ENCODE data around the gene MAFF.

GRCh38 chr22:38218661-38219622, 17.1 kb downstream of the MAFF start:
- TF ChIP-seq REST (IDR thresholded peaks at IDR 0.05; ENCODE audit: low read depth, low read length): no peak
- TF ChIP-seq FOXM1 (IDR thresholded peaks at IDR 0.05; ENCODE audit: low read depth): no peak
- TF ChIP-seq CTCF (IDR thresholded peaks at IDR 0.05): no peak
- TF ChIP-seq CHD2 (IDR thresholded peaks at IDR 0.05; ENCODE audit: low read length, partially characterized antibody): no peak
- TF ChIP-seq TAF1 (IDR thresholded peaks at IDR 0.05; ENCODE audit: borderline replicate concordance, low read depth, low read length): no peak
- TF ChIP-seq YY1 (IDR thresholded peaks at IDR 0.05; ENCODE audit: low read depth): no peak
- no peak; a peak in 1 of 4 replicates for TF ChIP-seq EP300 (IDR thresholded peaks at IDR 0.05; ENCODE audit: borderline replicate concordance in 1 of 2, low read depth in 1 of 2, low read length in 1 of 2)
- TF ChIP-seq RCOR1 (IDR thresholded peaks at IDR 0.05; ENCODE audit: low read length): no peak
